Stimulated activated CD4-positive, alpha-beta T cell treated with anti-CD3 and anti-CD28 coated beads, Interleukin-12 subunit alpha, Interleukin-12 subunit beta, amount 100 ng/mL, for 4 hours (primary cell): ENCODE results near the gene H3-3A.

Experiments
- DNase-seq: peaks from one replicate; pipeline ENCODE4 v3.0.0-alpha.2; 2020

H3-3A gene

GRCh38 chr1:226116673-226117072 lies 54.2 kb downstream of the H3-3A start:
- DNase-seq, result no peak

- no peak for DNase-seq
Measured at GRCh38 chr1:226117330-226117729, 54.8 kb downstream of the H3-3A start.

DNA sequence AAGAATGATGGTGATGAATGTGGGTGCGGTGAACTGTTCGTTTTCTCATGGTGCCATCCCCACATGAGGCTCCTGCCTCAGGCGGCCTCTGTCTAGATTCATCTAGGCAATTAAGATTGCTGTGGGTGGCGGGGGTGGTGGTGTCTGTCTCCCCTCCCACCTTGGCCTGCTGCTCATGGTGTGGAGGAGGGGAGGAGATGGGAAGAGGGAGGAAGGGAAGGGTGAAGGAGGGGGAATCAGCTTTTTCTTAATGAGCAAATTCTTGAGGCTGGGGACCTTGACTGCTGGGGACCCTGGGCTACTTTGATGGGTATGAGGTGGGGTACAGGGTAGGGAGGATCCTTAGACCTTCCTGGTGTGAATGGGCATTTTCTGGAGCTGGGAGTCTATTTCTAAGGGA lies 55.8 kb downstream of the H3-3A start:
- DNase-seq, result no peak

DNA sequence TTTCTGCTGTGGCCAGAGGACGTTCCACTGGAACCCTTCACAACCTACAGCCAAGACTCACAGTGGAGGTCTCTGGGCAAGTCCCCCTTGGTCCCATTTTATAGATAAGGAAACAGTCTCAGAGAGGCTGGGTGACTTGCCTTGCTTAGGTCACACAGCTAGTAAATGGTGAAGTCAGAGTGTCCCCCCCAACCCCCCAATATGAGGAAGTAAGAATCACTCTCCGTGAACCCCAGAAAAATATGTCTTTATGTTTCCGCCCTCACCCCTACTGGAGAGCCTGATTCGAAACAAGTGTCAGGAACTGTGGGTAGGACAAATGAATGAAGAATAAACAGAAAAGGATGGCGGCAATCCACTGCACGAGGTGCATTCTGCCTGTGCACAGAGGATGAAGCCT lies 56.7 kb downstream of the H3-3A start:
- no peak for DNase-seq

GRCh38 chr1:226120398-226120797 lies 57.9 kb downstream of the H3-3A start:
- DNase-seq, result no peak

- DNase-seq, result no peak
Measured at GRCh38 chr1:226121049-226121586, 58.6 kb downstream of the H3-3A start.
